Measurements from ENCODE around the gene GUCY1B1. TPM values are rescaled to one million over a fixed set of nuclear protein-coding genes. Genes with fewer than 3 reads are reported as not detected.
A peak's percentile ranks its signal among the peaks of the same experiment; 100 is the strongest.

The GUCY1B1 gene
- total and polyA plus RNA-seq, 9 of the 15 experiments (the other 6 are each of a cell fraction or from before 2014, with no cell fraction given): not detected

- TF ChIP-seq GTF2B (IDR thresholded peaks at IDR 0.05; ENCODE audit: extremely low read depth, insufficient read length) (no peak), CCAR2 (IDR thresholded peaks at IDR 0.05; ENCODE audit: low read depth, low read length) (no peak), ZZZ3 (IDR thresholded peaks at IDR 0.05) (no peak), TAF1 (IDR thresholded peaks at IDR 0.05; ENCODE audit: control insufficient read depth, extremely low read depth, insufficient read depth, low read length, severe bottlenecking) (no peak), ZNF239 (CRISPR knock-in tag; IDR thresholded peaks at IDR 0.05) (no peak), ZNF780A (CRISPR knock-in tag; IDR thresholded peaks at IDR 0.05) (no peak)
Measured at GRCh38 chr4:155800685-155801343, 42.0 kb downstream of the GUCY1B1 start (continued).

GRCh38 chr4:155802190-155802959 lies 43.6 kb downstream of the GUCY1B1 start:
- ChIA-PET POLR2A (no interaction called here), CTCF (ENCODE audit: low intra/inter-chr PET ratio) (no interaction called here)
- ATAC-seq (no peak), FAIRE-seq (no peak), DNase-seq (ENCODE audit: extremely low read depth in 1 of 4, low spot score in 3 of 4) (peak in 1 of 4 experiments; percentile 2)
- no TSS peak for BruUV-seq (replicated peaks)
- H3K9me1 ChIP-seq (ENCODE audit: control insufficient read depth, insufficient read depth, low read length): no peaks in the 10 kb centered on the region
- no peaks in the 10 kb centered on the region for H3K79me2 ChIP-seq (ENCODE audit: control insufficient read depth, insufficient read depth, low read length)
- no peaks in the 10 kb centered on the region for H3K27me3 ChIP-seq (ENCODE audit: control insufficient read depth in 2 of 2, insufficient read depth in 2 of 2, low read length in 2 of 2)
- H3K4me1 ChIP-seq (replicated peaks in 1 of 2; ENCODE audit: control insufficient read depth in 2 of 2, insufficient read depth in 2 of 2, low read length in 2 of 2): no peaks in the 10 kb centered on the region
- H3K9me3 ChIP-seq (replicated peaks; ENCODE audit: control insufficient read depth, insufficient read depth, low read depth, low read length): no peaks in the 10 kb centered on the region
- H3K4me2 ChIP-seq (ENCODE audit: insufficient read depth, low read length): no peak overlapping the region
- in situ Hi-C loops (cut with MboI) (no loop called here), intact Hi-C loops (cut with micrococcal nuclease) (no loop called here)
- no peak overlapping the region for H3K4me3 ChIP-seq
- H4K20me1 ChIP-seq (replicated peaks; ENCODE audit: control insufficient read depth, insufficient read depth, low read length): no peaks in the 10 kb centered on the region
- WGBS (ENCODE audit: insufficient coverage, low coverage, missing lambda C conversion rate): 0% methylated on average over 9 of the region's 9 CpGs
- no peak overlapping the region for H3K9ac ChIP-seq (ENCODE audit: insufficient read depth in 1 of 2, low read depth in 2 of 2, low read length in 2 of 2)
- H2AFZ ChIP-seq (ENCODE audit: low read depth, low read length): no peak overlapping the region
- no peak overlapping the region for H3K27ac ChIP-seq (ENCODE audit: extremely low read depth, low read depth, low read length)
- TF ChIP-seq ZNF75A (CRISPR knock-in tag; IDR thresholded peaks at IDR 0.05) (no peak), EHMT2 (IDR thresholded peaks at IDR 0.05) (no peak), HIVEP1 (CRISPR knock-in tag; IDR thresholded peaks at IDR 0.05) (no peak)
- H3K36me3 ChIP-seq (ENCODE audit: control insufficient read depth, insufficient read depth, low read length): no peaks in the 10 kb centered on the region
